NCI-H748 (cell line): ENCODE results near the gene PLAAT3.
"Not testable (repeated sequence)": the region's sequence is repeated elsewhere in the genome, so short reads cannot be mapped to it uniquely, and the experiment has no call there.

Source experiments
- DNase-seq: peaks from one replicate; lab custom pipeline; 2025; ENCODE audit not compliant: unreplicated experiment; lab: John Stamatoyannopoulos, UW

The PLAAT3 gene

DNA sequence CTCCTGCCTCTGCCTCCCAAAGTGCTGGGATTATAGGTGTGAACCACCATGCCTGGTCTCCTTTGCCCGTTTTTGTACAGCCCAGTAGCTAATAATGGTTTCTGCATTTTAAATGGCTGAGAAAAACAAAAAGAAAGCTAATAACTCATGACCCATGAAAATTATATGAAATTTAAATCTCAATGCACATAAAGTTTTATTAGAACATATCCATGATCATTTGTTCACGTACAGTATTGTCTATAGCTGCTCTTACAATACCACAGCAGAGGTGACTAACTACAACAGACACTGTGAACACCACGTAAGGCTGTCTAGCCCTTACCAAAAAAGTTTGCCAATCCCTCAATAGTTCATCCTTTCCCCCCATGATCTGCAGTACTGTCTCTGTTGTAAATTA, 44.7 kb downstream of the PLAAT3 start:
- DNase-seq = no peak

DNA sequence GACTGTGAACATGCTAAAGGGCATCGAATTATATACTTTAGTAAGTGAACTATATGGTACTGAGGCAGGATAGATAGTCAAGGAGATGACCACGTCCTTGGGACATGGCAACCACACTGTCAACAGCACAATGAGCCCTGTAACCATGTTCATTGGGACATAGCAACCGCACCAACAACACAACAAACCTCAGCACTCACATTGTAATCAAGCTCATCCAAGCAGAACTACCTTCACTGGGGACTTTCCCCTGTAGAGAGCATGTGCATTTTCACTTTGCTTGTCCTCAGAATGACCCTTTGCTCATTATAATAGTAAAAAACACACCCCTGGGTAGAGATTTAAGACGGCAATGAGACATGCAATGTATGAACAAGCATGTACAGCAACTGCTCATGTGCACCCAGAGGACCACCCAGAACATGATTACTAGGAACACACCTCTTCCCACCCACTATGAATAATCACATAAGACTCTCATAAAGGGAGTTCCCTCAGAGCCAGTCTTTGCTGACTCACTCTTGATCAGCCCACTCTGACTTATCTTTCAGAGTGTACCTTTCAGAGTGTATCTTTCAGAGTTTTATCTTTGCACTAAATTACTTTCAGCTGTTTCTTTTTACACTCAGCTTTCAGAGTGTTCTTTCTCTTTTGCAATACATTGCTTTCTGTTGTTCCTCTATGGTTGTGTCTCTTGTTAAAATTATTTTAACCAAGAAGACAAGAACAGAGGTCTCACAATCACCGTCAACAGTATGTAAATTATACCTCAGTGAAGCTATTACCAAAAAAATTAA, 47.0 kb downstream of the PLAAT3 start:
- DNase-seq = peak; percentile 42

GRCh38 chr11:63564784-63565350, 49.4 kb downstream of the PLAAT3 start:
- DNase-seq = no peak

GRCh38 chr11:63564056-63564774, 50.0 kb downstream of the PLAAT3 start:
- peak; percentile 32 for DNase-seq

DNA sequence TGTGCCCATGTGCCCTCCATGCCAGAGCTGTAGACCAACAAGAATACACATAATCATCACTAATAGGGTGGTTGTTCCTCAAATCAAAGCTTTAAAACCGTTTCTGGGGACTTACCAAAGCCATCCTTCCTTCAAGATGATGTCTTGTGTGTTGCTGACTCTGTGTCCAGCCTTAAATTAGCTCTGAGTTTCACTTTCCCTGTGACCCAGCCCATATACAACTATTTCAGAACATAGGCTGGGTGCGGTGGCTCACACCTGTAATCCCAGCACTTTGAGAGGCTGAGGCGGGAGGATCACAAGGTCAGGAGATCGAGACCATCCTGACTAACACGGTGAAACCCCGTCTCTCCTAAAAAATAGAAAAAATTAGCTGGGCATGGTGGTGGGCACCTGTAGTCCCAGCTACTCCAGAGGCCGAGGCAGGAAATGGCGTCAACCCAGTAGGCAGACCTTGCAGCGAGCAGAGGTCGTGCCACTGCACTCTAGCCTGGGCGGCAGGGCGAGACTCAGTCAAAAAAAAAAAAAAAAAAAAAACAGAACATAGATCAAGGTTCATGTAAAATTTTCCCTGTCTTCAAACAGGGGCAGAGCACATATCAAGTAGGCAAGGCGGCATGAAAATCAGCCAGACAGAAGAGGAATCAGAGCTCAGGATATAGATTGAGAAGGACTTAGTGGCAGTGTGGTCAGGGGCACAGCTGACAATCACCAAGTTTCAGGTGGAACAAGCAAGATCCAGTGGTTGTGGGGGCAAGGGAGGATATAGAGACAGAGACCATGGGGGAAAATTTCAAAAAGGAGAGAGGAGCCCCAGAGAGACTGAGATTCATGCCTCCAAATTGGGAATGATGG, 50.8 kb downstream of the PLAAT3 start, which contains the start of gene PLAAT2:
Gene PLAAT2, minus strand, starts transcription at position 179 of the 855 bp plus-strand sequence. Its CDS starts 55 bp downstream, at position 124.
- no peak for DNase-seq

DNA sequence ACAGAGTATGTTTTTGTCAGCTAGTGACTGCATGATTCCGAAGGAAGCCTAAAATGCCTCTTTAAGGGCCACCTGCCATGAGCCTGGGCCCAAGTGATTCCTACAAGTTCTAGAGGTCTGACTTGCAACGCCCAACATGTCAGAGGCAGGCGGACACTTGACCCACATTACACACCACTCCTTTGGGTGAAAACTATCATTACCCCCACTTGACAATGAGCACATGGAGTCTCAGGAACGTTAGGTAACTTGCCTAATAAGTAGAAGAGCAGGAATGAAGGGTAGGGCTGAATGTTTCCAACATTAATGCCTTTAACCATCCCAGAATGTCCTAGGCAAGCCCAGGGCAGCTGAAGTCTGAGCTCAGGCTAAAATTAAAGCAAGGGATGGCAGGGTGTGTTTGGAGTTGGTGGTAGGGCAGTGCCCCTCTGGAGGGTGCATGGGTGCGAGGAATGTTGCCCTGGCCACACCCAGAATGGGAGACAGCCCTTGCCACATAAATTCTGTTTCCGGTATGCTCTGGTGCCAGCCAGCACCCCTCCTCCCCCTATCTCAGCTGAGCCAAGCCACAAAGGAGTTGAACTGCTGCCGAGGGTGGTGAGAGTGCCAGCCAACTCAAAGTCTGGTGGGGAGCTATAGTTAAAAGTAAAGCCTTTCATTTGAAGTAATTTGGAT, 53.6 kb downstream of the PLAAT3 start:
- no peak for DNase-seq

- no peak for DNase-seq
These were observed 55.6 kb downstream of the PLAAT3 start for GRCh38 chr11:63558459-63559157.

DNA sequence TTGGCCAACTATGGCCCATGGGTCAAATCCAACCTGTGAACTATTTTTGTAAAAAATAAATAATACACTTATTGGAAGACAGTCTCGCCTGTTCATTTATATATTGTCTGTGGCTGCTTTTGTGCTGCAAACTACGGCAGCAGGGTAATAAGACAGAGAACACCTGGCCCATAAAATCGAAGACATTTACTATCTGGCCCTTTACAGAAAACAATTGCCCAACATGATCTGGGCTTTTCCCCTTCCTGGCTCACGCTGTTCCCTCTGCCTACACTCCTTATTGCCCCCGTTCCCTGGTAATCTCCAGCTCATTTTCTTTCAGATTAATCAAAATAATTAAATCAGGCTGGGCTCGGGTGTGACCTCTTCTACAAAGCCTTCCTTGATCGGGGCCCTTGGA, 56.7 kb downstream of the PLAAT3 start:
- no peak for DNase-seq

- no peak for DNase-seq
These were observed 57.7 kb downstream of the PLAAT3 start for GRCh38 chr11:63556404-63557013.

DNA sequence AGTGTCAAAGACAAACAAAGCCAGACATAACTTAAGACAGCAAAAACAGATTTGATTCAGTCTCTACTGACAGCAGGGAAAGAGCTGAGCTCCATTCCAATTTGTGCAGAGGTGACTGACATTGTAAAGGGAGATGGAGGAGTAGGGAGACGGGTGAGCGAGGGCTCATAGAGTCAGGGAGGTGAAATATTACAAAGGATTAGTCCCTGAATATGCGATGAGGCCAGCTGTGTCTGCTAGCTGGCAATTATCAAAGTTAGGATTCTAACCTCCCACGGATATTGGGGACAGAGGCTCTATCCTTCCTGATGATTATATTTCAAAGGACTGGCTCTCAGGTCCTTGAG, 59.4 kb downstream of the PLAAT3 start:
- no peak for DNase-seq

- DNase-seq = no peak
These were observed 60.5 kb downstream of the PLAAT3 start for GRCh38 chr11:63553759-63554158.

- no peak for DNase-seq
These were observed 61.3 kb downstream of the PLAAT3 start for GRCh38 chr11:63552921-63553320.

DNA sequence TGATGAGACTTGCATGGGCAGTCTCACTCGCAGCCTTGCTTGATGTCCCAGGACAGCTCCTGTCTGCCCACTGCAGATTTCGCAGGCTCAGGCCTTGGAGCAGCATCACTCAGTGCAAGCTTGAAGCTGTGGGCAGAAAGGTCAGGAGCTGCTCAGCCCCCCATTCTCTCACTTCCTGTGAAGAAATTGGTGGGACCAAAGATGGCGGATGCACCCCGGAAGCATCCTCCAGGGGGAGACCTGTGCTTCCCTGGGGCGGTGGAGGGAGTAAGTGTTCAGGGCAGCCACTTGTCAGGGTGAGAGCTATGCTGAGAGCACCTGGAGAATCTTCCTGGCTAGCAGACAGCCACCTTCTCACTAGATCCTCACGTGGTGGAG, 62.4 kb downstream of the PLAAT3 start:
- DNase-seq = no peak

GRCh38 chr11:63551091-63551888, 62.9 kb downstream of the PLAAT3 start:
- no peak for DNase-seq

DNA sequence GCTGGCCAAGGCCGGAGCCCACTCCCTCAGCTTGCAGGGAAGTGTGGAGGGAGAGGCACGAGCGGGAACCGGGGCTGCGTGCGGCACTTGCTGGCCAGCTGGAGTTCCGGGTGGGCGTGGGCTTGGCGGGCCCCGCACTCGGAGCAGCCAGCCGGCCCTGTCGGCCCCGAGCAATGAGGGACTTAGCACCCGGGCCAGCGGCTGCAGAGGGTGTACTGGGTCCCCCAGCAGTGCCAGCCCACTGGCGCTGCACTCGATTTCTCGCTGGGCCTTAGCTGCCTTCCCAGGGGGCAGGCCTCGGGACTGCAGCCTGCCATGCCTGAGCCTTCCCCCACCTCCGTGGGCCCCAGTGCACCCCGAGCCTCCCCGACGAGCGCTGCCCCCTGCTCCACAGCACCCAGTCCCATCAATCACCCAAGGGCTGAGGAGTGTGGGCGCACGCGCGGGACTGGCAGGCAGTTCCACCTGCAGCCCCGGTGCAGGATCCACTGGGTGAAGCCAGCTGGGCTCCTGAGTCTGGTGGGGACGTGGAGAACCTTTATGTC, 64.0 kb downstream of the PLAAT3 start:
- not testable (repeated sequence) for DNase-seq

DNA sequence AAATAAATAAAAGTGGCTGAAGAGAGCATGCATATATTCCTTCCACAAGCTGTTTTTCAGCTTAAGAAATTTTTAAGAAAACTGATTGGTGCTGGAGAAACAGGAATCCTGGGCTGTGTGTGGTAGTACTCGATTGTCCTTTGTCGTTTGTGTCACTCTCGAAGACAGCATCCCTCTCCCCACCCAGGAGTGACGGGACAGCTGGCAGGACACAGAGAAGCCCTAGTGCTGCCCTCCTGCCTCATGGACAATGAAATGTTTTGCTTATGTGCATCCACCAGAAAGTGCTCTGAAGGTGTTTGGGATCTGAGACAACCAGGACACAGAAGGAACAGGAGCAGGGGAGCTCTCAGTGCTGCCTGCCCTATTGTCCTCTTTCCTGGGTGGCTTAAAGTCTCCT, 64.8 kb downstream of the PLAAT3 start:
- no peak for DNase-seq

DNA sequence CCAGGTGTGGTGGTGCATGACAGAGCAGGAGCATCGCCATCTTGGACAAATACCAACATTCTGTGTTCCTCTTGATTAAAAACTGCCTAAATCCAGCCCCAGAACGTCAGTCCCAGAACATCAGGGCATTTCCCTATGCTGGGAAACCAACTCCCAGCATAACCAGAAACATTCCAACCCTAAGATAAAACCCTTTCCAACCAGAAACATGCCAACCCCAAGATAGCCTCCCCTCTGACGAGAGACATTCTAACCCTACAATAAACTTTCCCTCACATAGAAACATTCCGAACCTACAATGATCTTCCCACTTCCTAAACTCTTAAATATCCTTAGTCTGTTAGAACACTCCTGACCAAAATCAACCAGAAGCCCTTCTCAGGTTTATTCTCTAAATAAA, 66.1 kb downstream of the PLAAT3 start:
- no peak for DNase-seq

DNA sequence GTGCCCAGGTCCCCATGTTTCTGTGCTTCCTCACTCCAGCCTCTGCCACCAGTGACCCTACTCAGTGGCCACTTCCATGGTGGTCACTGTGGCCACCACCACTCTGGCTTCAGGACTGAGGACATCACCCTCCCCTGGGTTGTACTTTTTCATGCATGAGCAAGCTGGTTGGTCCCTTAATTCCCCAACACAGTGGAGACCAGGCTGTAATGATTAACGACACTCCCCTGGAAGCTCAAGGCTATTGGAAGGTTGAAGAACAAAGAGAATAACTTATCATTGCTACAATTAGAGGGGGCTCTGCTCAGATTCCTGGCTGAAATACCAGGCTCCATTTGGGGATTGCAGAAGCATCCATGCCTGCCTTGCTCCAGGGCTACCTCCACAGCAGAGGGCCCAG, 67.2 kb downstream of the PLAAT3 start:
- no peak for DNase-seq

- no peak for DNase-seq
These were observed 70.5 kb downstream of the PLAAT3 start for GRCh38 chr11:63543711-63544110.
